H1 (cell line): Measurements from ENCODE around the gene ARHGAP21. TPM values are rescaled to one million over a fixed set of nuclear protein-coding genes. Genes with fewer than 3 reads are reported as not detected.

ENCODE experiments used
- CTCF ChIA-PET: fragments of 300-600 bp; sonication (Branson Sonifier 250); formaldehyde crosslinking; loops from one replicate; lab custom pipeline; 2021; ENCODE audit not compliant: partially characterized antibody; lab: Charles Lee
- POLR2A ChIA-PET: fragments of 300-600 bp; sonication (Branson Sonifier 250); formaldehyde crosslinking; loops from one replicate; lab custom pipeline; 2021; ENCODE audit warnings: inconsistent platforms; ENCODE audit not compliant: partially characterized antibody; lab: Charles Lee
- DNase-seq, 2 experiments: peaks; one replicate each; pipeline versions ENCODE4 v3.0.0 to v3.0.0-alpha.2; 2010 to 2022; ENCODE audit warnings: low spot score in 2 of 2, low read depth in 1 of 2, mixed read lengths in 1 of 2
- FAIRE-seq: peaks from 2 replicates; lab custom pipeline; 2011; peaks lifted over from hg19 to GRCh38; lab: Jason Lieb, UNC
- H2AFZ ChIP-seq: 2 replicates; pipeline ENCODE4 v1.8.1; 2012; ENCODE audit warnings: low read length, inconsistent platforms
- H2AK5ac ChIP-seq: 2 replicates; pipeline ENCODE4 v1.6.1; 2013; ENCODE audit warnings: low read depth, low read length
- H2BK120ac ChIP-seq: replicated peaks from 2 replicates; pipeline ENCODE3; 2013; ENCODE audit warnings: low read depth, low read length, inconsistent platforms
- H2BK12ac ChIP-seq: 2 replicates; pipeline ENCODE4 v1.6.1; 2013; ENCODE audit warnings: low read depth, low read length
- H2BK15ac ChIP-seq: 2 replicates; pipeline ENCODE4 v1.6.1; 2013; ENCODE audit warnings: low read length
- H2BK20ac ChIP-seq: 2 replicates; pipeline ENCODE4 v1.6.1; 2013; ENCODE audit warnings: low read length
- H2BK5ac ChIP-seq: 2 replicates; pipeline ENCODE4 v1.6.1; 2013; ENCODE audit warnings: low read depth, low read length
- H3K14ac ChIP-seq: 2 replicates; pipeline ENCODE4 v1.6.1; 2013; ENCODE audit warnings: inconsistent platforms; ENCODE audit not compliant: insufficient read length
- H3K18ac ChIP-seq: 2 replicates; pipeline ENCODE4 v1.6.1; 2013; ENCODE audit warnings: low read length; ENCODE audit errors: extremely low read depth
- H3K23ac ChIP-seq: 2 replicates; pipeline ENCODE4 v1.6.1; 2013; ENCODE audit warnings: inconsistent platforms; ENCODE audit not compliant: insufficient read length
- H3K23me2 ChIP-seq: 2 replicates; pipeline ENCODE4 v1.6.1; 2013; ENCODE audit warnings: low read depth, low read length
- H3K27ac ChIP-seq: 2 replicates; pipeline ENCODE4 v1.6.1; 2011; ENCODE audit warnings: low read depth, low read length, inconsistent platforms
- H3K27me3 ChIP-seq, 4 experiments: replicated peaks in 1 of 4; 1 replicate in 1 of 4; 2 replicates in 3 of 4; pipeline versions ENCODE4 v1.6.1 to v1.8.1; 2011 to 2013; ENCODE audit warnings: low read length in 3 of 4, mild to moderate bottlenecking in 3 of 4, inconsistent platforms in 2 of 4, mixed read lengths in 2 of 4, moderate library complexity in 1 of 4; ENCODE audit not compliant: control insufficient read depth in 3 of 4, insufficient read depth in 3 of 4; ENCODE audit errors: extremely low read depth in 1 of 4
- H3K36me3 ChIP-seq, 4 experiments: 2 replicates each; pipeline versions ENCODE4 v1.6.1 to v1.8.1; 2011 to 2013; ENCODE audit warnings: mild to moderate bottlenecking in 4 of 4, low read length in 3 of 4, moderate library complexity in 2 of 4, control low read depth in 1 of 4, inconsistent platforms in 1 of 4; ENCODE audit not compliant: insufficient read depth in 4 of 4, control insufficient read depth in 2 of 4
- H3K4ac ChIP-seq: replicated peaks from 2 replicates; pipeline ENCODE3; 2013; ENCODE audit warnings: low read length, low read depth, mixed read lengths, inconsistent platforms; ENCODE audit not compliant: insufficient read length
- H3K4me1 ChIP-seq, 4 experiments: replicated peaks in 1 of 4; 1 replicate in 1 of 4; 2 replicates in 3 of 4; pipeline versions ENCODE4 v1.6.1 to v1.8.1; 2011 to 2013; ENCODE audit warnings: low read length in 3 of 4, inconsistent platforms in 2 of 4, mixed read lengths in 1 of 4; ENCODE audit not compliant: insufficient read depth in 4 of 4, control insufficient read depth in 3 of 4
- H3K4me2 ChIP-seq, 2 experiments: 2 replicates each; pipeline versions ENCODE4 v1.6.1 to v1.8.1; 2011 to 2013; ENCODE audit warnings: low read depth in 2 of 2, low read length in 2 of 2, control low read depth in 1 of 2, inconsistent platforms in 1 of 2, mild to moderate bottlenecking in 1 of 2; ENCODE audit not compliant: insufficient read depth in 1 of 2
- H3K4me3 ChIP-seq, 4 experiments: fragments of 200-600, 300-600 bp in 1 of 4; sonication (generic), shearing (Covaris generic), sonication (Bioruptor Twin) in 1 of 4; 2 replicates each; pipeline versions ENCODE4 v1.5.1 to v1.8.1; 2011 to 2016; ENCODE audit warnings: low read length in 4 of 4, low read depth in 3 of 4, control low read depth in 2 of 4, inconsistent platforms in 2 of 4, mild to moderate bottlenecking in 2 of 4, mixed read lengths in 1 of 4, moderate library complexity in 1 of 4; ENCODE audit not compliant: insufficient read depth in 2 of 4; ENCODE audit errors: extremely low read depth in 1 of 4
- H3K56ac ChIP-seq: replicated peaks from 2 replicates; pipeline ENCODE3; 2013; ENCODE audit warnings: low read depth, mild to moderate bottlenecking, mixed read lengths, low read length, inconsistent platforms; ENCODE audit not compliant: insufficient read length
- H3K79me1 ChIP-seq: 2 replicates; pipeline ENCODE4 v1.6.1; 2013; ENCODE audit warnings: low read depth, low read length, control low read depth
- H3K79me2 ChIP-seq, 2 experiments: 2 replicates each; pipeline versions ENCODE4 v1.6.1 to v1.8.1; 2012 to 2013; ENCODE audit warnings: low read length in 2 of 2, mild to moderate bottlenecking in 2 of 2, inconsistent platforms in 1 of 2; ENCODE audit not compliant: insufficient read depth in 2 of 2, control insufficient read depth in 1 of 2
- H3K9ac ChIP-seq, 4 experiments: replicated peaks in 1 of 4; 1 replicate in 1 of 4; 2 replicates in 3 of 4; pipeline versions ENCODE4 v1.6.1 to v1.8.1; 2011 to 2013; ENCODE audit warnings: low read depth in 3 of 4, low read length in 3 of 4, control low read depth in 2 of 4, mild to moderate bottlenecking in 2 of 4, moderate library complexity in 2 of 4, inconsistent platforms in 1 of 4; ENCODE audit errors: extremely low read depth in 1 of 4
- H3K9me3 ChIP-seq, 2 experiments: 2 replicates each; pipeline versions ENCODE4 v1.6.1 to v1.8.1; 2012 to 2013; ENCODE audit warnings: mild to moderate bottlenecking in 2 of 2, moderate library complexity in 2 of 2, control low read depth in 1 of 2, inconsistent platforms in 1 of 2, low read depth in 1 of 2, low read length in 1 of 2, mixed read lengths in 1 of 2; ENCODE audit not compliant: insufficient read depth in 2 of 2
- H4K20me1 ChIP-seq, 2 experiments: replicated peaks in 1 of 2; 2 replicates each; pipeline versions ENCODE3 to v1.8.1; 2011 to 2013; ENCODE audit warnings: inconsistent platforms in 2 of 2, low read length in 2 of 2, mild to moderate bottlenecking in 1 of 2; ENCODE audit not compliant: insufficient read depth in 2 of 2, control insufficient read depth in 1 of 2
- H4K5ac ChIP-seq: 2 replicates; pipeline ENCODE4 v1.6.1; 2013; ENCODE audit warnings: low read length, low read depth, mixed read lengths, inconsistent platforms; ENCODE audit not compliant: insufficient read length
- H4K8ac ChIP-seq: 2 replicates; pipeline ENCODE4 v1.8.0; 2013; ENCODE audit warnings: mild to moderate bottlenecking, moderate library complexity, low read length, inconsistent platforms; ENCODE audit not compliant: insufficient read depth; ENCODE audit errors: extremely low read depth
- H4K91ac ChIP-seq: replicated peaks from 2 replicates; pipeline ENCODE3; 2013; ENCODE audit warnings: low read length, mixed read lengths, inconsistent platforms; ENCODE audit not compliant: insufficient read length
- ATF3 ChIP-seq: IDR thresholded peaks from 2 replicates; pipeline ENCODE4 v1.6.1; 2011; ENCODE audit warnings: low read depth, mild to moderate bottlenecking, low read length; ENCODE audit not compliant: insufficient read depth
- BCL11A ChIP-seq, 2 experiments: IDR thresholded peaks; one replicate each; pipeline ENCODE4 v1.6.1; 2011; ENCODE audit warnings: low read depth in 2 of 2, low read length in 2 of 2, mild to moderate bottlenecking in 2 of 2
- CEBPB ChIP-seq: IDR thresholded peaks from 2 replicates; pipeline ENCODE4 v1.6.1; 2012; ENCODE audit warnings: low read depth, low read length
- GABPA ChIP-seq: IDR thresholded peaks from 2 replicates; pipeline ENCODE4 v1.6.1; 2011; ENCODE audit warnings: mild to moderate bottlenecking, low read length, moderate library complexity, borderline replicate concordance; ENCODE audit not compliant: insufficient read depth
- GTF2F1 ChIP-seq: IDR thresholded peaks from 2 replicates; pipeline ENCODE4 v1.6.1; 2012; ENCODE audit warnings: low read depth, low read length, improper control_type of control experiment, borderline replicate concordance
- KDM4A ChIP-seq: IDR thresholded peaks from one replicate; pipeline ENCODE4 v1.7.1; 2012; ENCODE audit warnings: low read depth, mild to moderate bottlenecking, moderate library complexity, low read length, inconsistent platforms; ENCODE audit not compliant: severe bottlenecking
- POLR2AphosphoS5 ChIP-seq: IDR thresholded peaks from 2 replicates; pipeline ENCODE4 v1.6.1; 2011; ENCODE audit warnings: low read depth, low read length
- RNF2 ChIP-seq: fragments of 200-900, 300-1000 bp; sonication (generic); IDR thresholded peaks from 2 replicates; pipeline ENCODE4 v1.7.1; 2016; ENCODE audit warnings: borderline replicate concordance, low read depth, mild to moderate bottlenecking, antibody characterized with exemption, low read length; ENCODE audit not compliant: poor library complexity, severe bottlenecking; ENCODE audit errors: missing control alignments
- RXRA ChIP-seq: IDR thresholded peaks from 2 replicates; pipeline ENCODE4 v1.6.1; 2011; ENCODE audit warnings: low read depth, mild to moderate bottlenecking, low read length, moderate library complexity; ENCODE audit not compliant: insufficient read depth
- SIN3A ChIP-seq, 2 experiments: IDR thresholded peaks in 1 of 2; conservative IDR thresholded peaks in 1 of 2; 2 replicates each; pipeline ENCODE4 v1.6.1; 2011 to 2012; ENCODE audit warnings: low read length in 2 of 2, improper control_type of control experiment in 1 of 2, low read depth in 1 of 2, mild to moderate bottlenecking in 1 of 2
- SUZ12 ChIP-seq: fragments of 200-600 bp; sonication (generic); IDR thresholded peaks from 2 replicates; pipeline ENCODE4 v1.6.1; 2012; ENCODE audit warnings: mild to moderate bottlenecking, inconsistent platforms, low read length, moderate library complexity, mixed read lengths
- TEAD4 ChIP-seq: IDR thresholded peaks from 2 replicates; pipeline ENCODE4 v1.6.1; 2012; ENCODE audit warnings: low read depth, low read length, inconsistent platforms, mixed read lengths
- WGBS, 2 experiments: shearing (Covaris generic) in 1 of 2; methylation state at CpG; one replicate each; pipeline versions ENCODE4 v1.1.6 to v1.1.7; 2013 to 2015; ENCODE audit warnings: low lambda C conversion rate in 2 of 2, mixed read lengths in 2 of 2, inconsistent platforms in 1 of 2, low coverage in 1 of 2, missing lambda C conversion rate in 1 of 2; ENCODE audit not compliant: insufficient replicate concordance in 2 of 2, insufficient coverage in 1 of 2, insufficient read length in 1 of 2; ENCODE audit errors: extremely low coverage in 1 of 2, missing lambda C conversion rate in 1 of 2; 5-methylcytosine and 5-hydroxymethylcytosine counted together
- polyA plus RNA-seq, 7 experiments: library from polyadenylated mRNA; depleted of rRNA in 3 of 7; stranded (reverse) in 5 of 7; unstranded in 2 of 7; fragments of >200 nt in 5 of 7; fragments of 200-250 nt in 2 of 7; gene quantifications; 1 replicate in 5 of 7; 2 replicates in 1 of 7; 4 replicates in 1 of 7; pipeline versions ENCODE4 v1.2.1 to v1.2.3, GENCODE V29; 2011 to 2013; ENCODE audit warnings: missing spikeins in 2 of 7, mixed read lengths in 2 of 7
- total RNA-seq: library from RNA; stranded (reverse); fragmentation: NEBNext Ultra II Directional; extraction: Animal tissue kit (Norgen Biotek cat#: 25700); gene quantifications from 2 replicates; pipeline ENCODE4 v1.2.1, GENCODE V29; 2021

Gene ARHGAP21
- total and polyA plus RNA-seq, 2 of the 8 experiments (the other 6 are each of a cell fraction or from before 2014, with no cell fraction given), result 14.4 to 35.3 TPM

DNA sequence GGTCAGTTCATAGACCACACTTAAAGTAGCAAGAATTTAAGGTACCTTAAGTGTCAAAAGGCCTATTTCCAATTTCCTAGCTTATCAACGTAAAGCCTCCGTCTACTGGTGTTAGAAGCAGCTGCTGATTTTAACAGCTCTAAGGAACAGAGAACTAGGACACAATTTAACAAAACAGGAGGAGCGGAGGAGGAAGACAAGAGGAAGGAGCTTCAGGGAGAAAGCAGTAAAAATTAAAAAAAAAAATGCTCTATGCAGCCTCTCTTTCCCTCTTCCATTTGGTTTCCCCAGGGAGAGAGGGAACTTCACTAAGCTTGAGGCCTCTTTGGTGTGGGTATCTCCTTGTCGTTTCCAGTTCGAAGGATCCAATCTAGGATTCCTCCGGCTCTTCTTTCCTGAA lies 22.7 kb downstream of the ARHGAP21 start:
- peaks cover 0 to 62% of the 10 kb centered on the region in 2 experiments; a peak in 2 of 4 replicates for H3K79me2 ChIP-seq
- TF ChIP-seq ATF3 (no peak), SIN3A (conservative IDR thresholded peaks at IDR 0.05 in 1 of 2, IDR thresholded peaks at IDR 0.05 in 1 of 2; ENCODE audit: low read depth in 1 of 2, low read length in 2 of 2) (no peak), RXRA (no peak), CEBPB (no peak), GABPA (no peak), GTF2F1 (no peak), BCL11A (IDR thresholded peaks at IDR 0.05; ENCODE audit: low read depth in 2 of 2, low read length in 2 of 2) (no peak), TEAD4 (no peak), KDM4A (no peak), RNF2 (no peak), POLR2AphosphoS5 (no peak), SUZ12 (no peak)
- H3K27me3 ChIP-seq, result no peaks in the 10 kb centered on the region
- H4K91ac ChIP-seq, result no peak overlapping the region
- H3K56ac ChIP-seq, result no peak overlapping the region
- CTCF ChIA-PET, result interaction anchor here (0.9 to 1.4 kb wide), 3 partner anchors 24 to 229 kb away, joined by 3 read pairs; no protein-coding TSS in a partner anchor
- peaks cover 2 to 6% of the 10 kb centered on the region in 2 experiments for H4K20me1 ChIP-seq
- H2BK120ac ChIP-seq, result no peak overlapping the region
- peaks cover 1% of the 10 kb centered on the region for H3K79me1 ChIP-seq
- H3K4me3 ChIP-seq, result no peak overlapping the region
- H2BK20ac ChIP-seq, result no peak overlapping the region
- no peak overlapping the region for H2BK15ac ChIP-seq
- H3K36me3 ChIP-seq, result no peaks in the 10 kb centered on the region
- no peak overlapping the region for H3K18ac ChIP-seq
- H3K9ac ChIP-seq, result no peak overlapping the region
- no peak overlapping the region for H3K23ac ChIP-seq
- no peak overlapping the region for H3K4me2 ChIP-seq
- DNase-seq (no peak), FAIRE-seq (no peak)
- no peak overlapping the region for H3K27ac ChIP-seq
- H4K8ac ChIP-seq, result no peak overlapping the region
- POLR2A ChIA-PET, result no interaction called here
- H3K9me3 ChIP-seq, result no peaks in the 10 kb centered on the region
- H3K4me1 ChIP-seq, result peaks cover 0 to 3% (median 0%) of the 10 kb centered on the region in 4 experiments; a peak in 2 of 7 replicates
- H3K23me2 ChIP-seq, result no peaks in the 10 kb centered on the region
- no peak overlapping the region for H2BK12ac ChIP-seq
- no peak overlapping the region for H2BK5ac ChIP-seq
- no peak overlapping the region for H3K14ac ChIP-seq
- WGBS, 2 experiments, result 84% methylated on average over 6 of the region's 6 CpGs; no CpG with 5 or more reads in 1 of the 2 experiments
- H2AK5ac ChIP-seq, result no peak overlapping the region
- H4K5ac ChIP-seq, result no peak overlapping the region
- H3K4ac ChIP-seq, result no peak overlapping the region
- no peak overlapping the region for H2AFZ ChIP-seq
